GM03348 (cell line): ENCODE results near the gene SH3RF3.
A peak's percentile ranks its signal among the peaks of the same experiment; 100 is the strongest.

ENCODE experiments used
- DNase-seq: peaks from one replicate; pipeline ENCODE4 v3.0.0; 2012; ENCODE audit warnings: low spot score

Gene SH3RF3

GRCh38 chr2:109243526-109244303, 114.7 kb downstream of the SH3RF3 start:
- no peak for DNase-seq

GRCh38 chr2:109244304-109244582, 115.2 kb downstream of the SH3RF3 start:
- DNase-seq: no peak

GRCh38 chr2:109244750-109245382, 115.9 kb downstream of the SH3RF3 start:
- no peak for DNase-seq

GRCh38 chr2:109246176-109246575, 117.2 kb downstream of the SH3RF3 start:
- no peak for DNase-seq

- DNase-seq: no peak
Measured at GRCh38 chr2:109246616-109247015, 117.6 kb downstream of the SH3RF3 start.

- no peak for DNase-seq
Measured at GRCh38 chr2:109247340-109247739, 118.3 kb downstream of the SH3RF3 start.

GRCh38 chr2:109247812-109248211, 118.8 kb downstream of the SH3RF3 start:
- no peak for DNase-seq

- DNase-seq: no peak
Measured at GRCh38 chr2:109248590-109248989, 119.6 kb downstream of the SH3RF3 start.

- DNase-seq: no peak
Measured at GRCh38 chr2:109253217-109253616, 124.2 kb downstream of the SH3RF3 start.

GRCh38 chr2:109254174-109254904, 125.3 kb downstream of the SH3RF3 start:
- no peak for DNase-seq

- no peak for DNase-seq
Measured at GRCh38 chr2:109255654-109256053, 126.6 kb downstream of the SH3RF3 start.

GRCh38 chr2:109256111-109256510, 127.1 kb downstream of the SH3RF3 start:
- DNase-seq: no peak

GRCh38 chr2:109256921-109257320, 127.9 kb downstream of the SH3RF3 start:
- DNase-seq: no peak

- DNase-seq: no peak
Measured at GRCh38 chr2:109257653-109258052, 128.6 kb downstream of the SH3RF3 start.

- DNase-seq: no peak
Measured at GRCh38 chr2:109258376-109258775, 129.4 kb downstream of the SH3RF3 start.

GRCh38 chr2:109258905-109259540, 130.0 kb downstream of the SH3RF3 start:
- DNase-seq: no peak

GRCh38 chr2:109259671-109260070, 130.7 kb downstream of the SH3RF3 start:
- no peak for DNase-seq

- DNase-seq: no peak
Measured at GRCh38 chr2:109260116-109260855, 131.3 kb downstream of the SH3RF3 start.

- peak; percentile 39 for DNase-seq
Measured at GRCh38 chr2:109260886-109261700, 132.1 kb downstream of the SH3RF3 start.

GRCh38 chr2:109261906-109262631, 133.1 kb downstream of the SH3RF3 start:
- DNase-seq: no peak
